Activated CD4-positive, CD25-positive, alpha-beta regulatory T cell treated with anti-CD3 and anti-CD28 coated beads, Interleukin-2, amount 50 U/mL, for 24 hours (primary cell): ENCODE measurements around the gene CCDC188.

Experiments used
- ATAC-seq, 2 donors: fragments of 150-1000 bp; cut with Tn5 transposase; one replicate each; pipeline ENCODE4 v1.10.0; 2021; ENCODE audit warnings: mild to moderate bottlenecking in 1 of 2, moderate library complexity in 1 of 2

CCDC188 gene

GRCh38 chr22:20147237-20147988, 3.4 kb downstream of the CCDC188 start:
- ATAC-seq, result no peak

GRCh38 chr22:20146777-20147176, 4.1 kb downstream of the CCDC188 start:
- no peak for ATAC-seq

GRCh38 chr22:20145832-20146223, 5.0 kb downstream of the CCDC188 start:
- ATAC-seq, result no peak

GRCh38 chr22:20145206-20145831, 5.5 kb downstream of the CCDC188 start:
- no peak for ATAC-seq

DNA sequence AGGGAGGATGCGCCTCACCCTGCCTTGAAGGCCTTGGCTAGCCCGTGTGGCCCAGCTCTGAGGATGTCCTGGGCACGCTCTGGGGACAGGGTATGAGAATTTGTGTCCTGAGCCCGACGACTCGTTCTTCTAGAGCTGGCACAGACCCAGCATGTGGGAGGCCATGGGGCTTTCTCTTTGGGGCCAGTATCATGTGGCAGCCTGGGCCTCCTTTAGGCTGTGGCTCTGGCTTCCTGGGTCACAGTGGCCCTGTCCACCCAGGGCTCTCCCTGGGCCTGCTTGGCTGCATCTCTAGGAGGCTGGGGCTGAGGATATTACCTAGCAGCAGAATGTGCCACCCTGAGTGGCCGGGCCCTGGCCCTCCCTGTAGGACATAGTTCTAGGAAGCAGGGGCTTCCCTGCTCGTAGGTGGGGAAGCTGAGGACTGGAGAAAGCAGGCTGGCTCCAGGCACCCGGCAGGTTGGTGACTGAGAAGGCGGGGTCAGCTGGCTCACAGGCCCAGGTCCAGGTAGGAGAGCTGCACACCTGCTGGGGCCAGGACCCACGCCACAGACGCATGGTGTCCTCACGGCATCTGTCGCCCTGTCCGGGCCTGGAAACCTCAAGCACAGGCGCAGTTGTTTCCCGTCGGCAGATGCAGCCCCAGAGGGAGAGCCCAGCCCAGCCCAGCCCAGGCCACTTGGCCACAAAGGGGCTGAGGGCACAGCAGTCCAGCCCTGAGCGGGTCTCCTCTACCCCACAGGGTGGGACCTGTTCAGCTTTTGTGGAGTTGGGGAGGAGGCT, 6.8 kb downstream of the CCDC188 start:
- ATAC-seq, result no peak

DNA sequence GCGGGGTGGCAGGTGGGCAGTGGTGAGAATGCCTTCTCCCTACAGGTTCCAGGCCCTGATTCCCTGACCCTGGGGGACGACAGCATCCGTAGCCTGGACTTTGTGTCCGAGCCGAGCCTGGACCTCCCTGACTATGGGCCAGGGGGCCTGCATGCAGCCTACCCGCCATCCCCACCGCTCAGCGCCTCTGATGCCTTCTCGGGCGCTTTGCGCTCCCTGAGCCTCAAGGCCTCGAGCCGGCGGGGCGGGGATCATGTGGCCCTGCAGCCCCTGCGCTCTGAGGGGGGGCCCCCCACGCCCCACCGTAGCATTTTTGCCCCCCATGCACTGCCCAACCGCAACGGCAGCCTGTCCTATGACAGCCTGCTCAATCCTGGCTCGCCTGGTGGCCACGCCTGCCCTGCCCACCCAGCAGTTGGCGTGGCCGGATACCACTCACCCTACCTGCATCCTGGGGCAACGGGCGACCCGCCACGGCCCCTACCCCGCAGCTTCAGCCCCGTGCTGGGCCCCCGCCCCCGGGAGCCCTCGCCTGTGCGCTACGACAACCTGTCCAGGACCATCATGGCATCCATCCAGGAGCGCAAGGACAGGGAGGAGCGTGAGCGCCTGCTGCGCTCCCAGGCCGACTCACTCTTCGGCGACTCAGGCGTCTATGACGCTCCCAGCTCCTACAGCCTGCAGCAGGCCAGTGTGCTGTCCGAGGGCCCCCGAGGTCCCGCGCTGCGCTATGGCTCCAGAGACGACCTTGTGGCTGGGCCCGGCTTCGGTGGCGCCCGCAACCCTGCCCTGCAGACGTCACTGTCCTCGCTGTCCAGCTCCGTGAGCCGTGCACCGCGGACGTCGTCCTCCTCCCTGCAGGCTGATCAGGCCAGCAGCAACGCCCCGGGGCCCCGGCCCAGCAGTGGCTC, 7.9 kb downstream of the CCDC188 start:
- no peak for ATAC-seq

DNA sequence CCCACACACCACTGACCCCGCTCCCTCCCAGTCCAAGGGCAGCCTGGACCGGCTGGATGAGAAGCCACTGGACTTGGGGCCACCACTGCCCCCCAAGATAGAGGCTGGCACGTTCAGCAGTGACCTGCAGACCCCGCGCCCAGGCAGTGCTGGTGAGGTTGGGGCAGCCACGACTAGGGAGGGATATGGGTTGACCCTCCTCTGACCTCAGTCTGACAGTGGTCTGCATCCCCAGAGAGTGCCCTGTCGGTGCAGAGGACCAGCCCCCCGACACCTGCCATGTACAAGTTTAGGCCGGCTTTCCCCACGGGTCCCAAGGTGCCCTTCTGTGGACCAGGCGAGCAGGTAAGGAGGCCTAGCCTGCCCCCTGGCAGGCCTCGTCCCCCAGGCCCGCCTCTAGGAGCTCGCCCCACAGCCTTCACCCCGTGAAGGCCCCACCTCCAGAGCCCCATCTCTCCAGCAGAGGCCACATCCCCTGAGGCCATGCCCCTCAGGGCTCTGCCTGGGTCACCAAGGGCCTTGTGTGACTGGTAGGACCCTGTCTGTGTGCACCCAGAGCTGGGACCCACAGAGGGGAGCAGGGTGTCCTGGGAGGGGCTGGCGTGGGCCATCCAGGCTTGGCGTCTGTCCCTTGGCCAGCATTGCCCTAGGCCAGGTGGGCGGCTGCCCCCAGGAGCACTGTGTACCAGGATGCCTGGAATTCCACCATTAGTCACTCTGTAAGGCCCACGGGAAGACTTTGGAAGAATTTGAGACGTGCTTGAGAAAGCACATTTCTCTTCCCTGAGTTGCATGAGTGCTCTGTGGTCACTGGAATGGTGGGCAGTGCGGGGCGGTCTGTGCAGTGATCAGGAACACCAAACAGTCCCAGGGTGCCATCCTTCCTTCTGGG, 9.4 kb downstream of the CCDC188 start:
- ATAC-seq, result no peak

DNA sequence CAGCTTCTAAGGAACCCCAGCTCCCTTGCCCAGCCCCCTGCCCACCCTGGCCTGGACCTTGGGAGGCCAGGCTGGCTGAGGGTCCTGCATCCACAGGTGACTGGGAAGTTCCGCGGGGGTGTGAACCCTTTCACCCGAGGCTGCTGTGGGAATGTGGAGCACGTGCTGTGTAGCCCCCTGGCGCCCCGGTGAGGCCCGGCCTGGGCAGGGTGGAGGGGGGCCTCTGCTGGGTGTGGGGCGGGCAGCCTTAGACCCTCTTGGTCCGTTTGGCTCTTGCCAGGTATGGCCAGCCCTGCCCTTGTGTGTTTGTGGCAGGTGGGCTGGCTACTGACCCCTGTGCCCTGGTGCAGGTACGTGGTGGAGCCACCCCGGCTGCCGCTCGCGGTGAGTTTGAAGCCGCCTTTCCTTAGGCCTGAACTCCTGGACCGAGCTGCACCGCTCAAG, 10.3 kb downstream of the CCDC188 start:
- no peak for ATAC-seq

GRCh38 chr22:20140107-20140445, 10.8 kb downstream of the CCDC188 start:
- ATAC-seq, result no peak

DNA sequence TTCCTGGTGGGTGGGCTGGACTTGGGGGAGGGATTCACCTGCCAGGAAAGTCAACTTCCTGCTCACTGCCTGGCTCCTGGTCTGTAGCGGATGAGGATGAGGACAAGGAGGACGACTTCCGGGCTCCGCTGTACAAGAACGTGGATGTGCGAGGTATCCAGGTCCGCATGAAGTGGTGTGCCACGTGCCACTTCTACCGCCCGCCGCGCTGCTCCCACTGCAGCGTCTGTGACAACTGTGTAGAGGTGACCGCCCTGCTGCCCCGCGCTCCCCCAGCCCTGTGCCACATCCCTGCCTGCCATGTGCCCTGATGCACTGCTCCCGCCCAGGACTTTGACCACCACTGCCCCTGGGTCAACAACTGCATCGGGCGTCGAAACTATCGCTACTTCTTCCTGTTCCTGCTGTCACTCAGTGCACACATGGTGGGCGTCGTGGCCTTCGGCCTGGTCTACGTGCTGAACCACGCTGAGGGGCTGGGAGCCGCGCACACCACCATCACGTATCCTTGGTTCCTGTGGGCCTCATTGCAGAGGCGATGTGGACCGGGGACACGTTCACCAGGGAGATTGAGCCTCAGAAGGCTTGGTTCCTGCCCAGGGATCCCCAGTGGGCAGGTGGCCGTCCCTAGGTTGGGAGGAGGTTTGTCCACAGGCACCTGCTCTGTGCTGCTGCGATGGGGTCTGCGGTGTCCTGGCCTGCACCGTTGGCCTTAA, 11.3 kb downstream of the CCDC188 start:
- ATAC-seq, result no peak

DNA sequence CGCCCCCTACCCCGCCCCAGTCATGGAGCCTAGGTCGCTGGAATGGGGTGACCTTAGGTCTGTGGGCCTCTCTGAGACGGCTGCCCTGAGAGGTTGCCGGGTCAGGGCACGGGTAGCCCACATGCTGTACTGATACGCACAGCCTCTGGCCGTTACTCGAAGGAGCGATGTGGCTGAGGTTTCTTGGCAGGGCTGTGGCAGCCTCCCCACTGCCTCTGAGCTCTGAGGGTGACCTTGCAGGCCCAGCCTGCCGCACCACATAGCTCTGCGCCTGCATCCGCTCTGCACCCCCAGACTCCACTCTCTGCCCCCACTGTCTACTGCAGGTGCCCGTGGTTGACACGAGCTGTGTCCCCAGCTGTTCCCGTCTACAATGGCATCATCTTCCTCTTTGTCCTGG, 12.0 kb downstream of the CCDC188 start:
- no peak for ATAC-seq

DNA sequence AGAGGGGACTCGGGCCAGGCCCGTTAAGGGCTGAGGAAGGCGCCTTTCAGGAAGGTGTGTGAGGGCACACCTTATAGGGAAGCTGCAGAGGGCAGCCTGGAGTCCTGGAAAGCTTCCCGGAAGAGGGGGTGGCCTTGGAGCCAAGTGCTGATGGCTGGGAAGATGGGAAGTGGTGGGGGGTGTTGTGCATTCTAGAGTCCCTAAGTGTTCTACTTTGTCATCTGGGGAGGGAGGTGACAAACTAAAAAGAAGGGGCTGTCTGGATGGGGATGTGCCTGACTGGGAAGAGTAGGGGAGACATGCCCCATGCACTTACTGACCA, 12.5 kb downstream of the CCDC188 start:
- ATAC-seq, result no peak

GRCh38 chr22:20137671-20138416, 13.0 kb downstream of the CCDC188 start:
- ATAC-seq, result no peak

DNA sequence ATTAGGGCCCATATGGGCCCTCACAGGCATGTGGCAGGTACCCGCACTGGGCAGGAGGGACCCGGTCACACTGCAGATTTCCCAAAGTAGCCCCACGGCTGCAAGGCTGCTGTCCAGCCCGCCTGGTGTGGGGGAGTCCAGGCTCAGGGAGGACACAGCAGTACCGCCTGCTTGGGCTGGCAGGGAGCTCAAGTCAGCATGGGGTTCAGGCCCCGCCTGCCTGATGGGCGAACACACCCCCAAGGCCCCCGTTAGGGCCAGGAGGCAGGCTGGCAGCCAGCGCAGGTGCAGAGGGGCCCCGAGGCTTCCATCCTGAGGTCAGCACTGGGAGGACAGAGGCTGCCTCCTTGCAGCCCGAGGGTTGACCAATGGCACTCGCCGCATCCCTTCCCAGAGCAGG, 13.7 kb downstream of the CCDC188 start:
- no peak for ATAC-seq

- no peak for ATAC-seq
Observed at GRCh38 chr22:20136603-20136873, 14.3 kb downstream of the CCDC188 start.

DNA sequence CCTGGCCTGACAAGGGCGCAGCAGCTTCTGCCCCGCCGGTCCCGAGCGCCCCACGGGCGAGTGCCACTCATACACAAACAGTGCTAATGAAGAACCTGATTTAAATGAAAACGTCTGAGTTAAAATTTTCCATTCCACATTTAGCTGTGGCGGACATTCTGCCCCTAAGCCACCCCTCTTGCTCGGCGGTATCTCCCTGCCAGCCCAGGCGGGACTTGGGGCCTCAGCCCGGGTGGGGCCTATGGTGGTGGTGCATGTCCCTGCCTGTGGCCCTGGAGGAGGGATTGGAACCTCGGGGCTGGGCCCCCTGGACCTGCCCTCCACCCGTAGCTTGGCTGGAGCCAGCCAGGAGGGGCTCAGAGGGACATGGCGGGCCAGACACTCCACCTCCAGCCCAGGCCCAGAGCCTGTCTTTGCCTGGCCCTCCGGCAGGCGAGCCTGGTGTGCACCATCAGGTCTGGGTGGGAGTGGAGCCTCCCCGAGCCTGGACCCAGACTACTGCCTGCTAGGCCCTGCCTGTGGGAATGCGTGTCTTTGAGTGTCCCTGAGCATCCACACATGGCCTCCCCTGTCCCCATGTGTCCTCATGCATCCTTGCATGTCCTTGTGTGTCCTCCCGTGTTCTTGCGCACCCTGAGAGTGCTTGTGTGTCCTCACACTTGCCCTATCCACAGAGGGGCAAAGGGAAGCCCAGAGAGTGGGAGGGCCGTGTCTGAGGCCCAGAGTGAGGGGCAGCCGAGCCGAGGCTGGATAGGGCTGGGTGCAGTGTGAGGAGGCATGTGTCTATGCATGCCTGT, 14.9 kb downstream of the CCDC188 start:
- ATAC-seq, result no peak

DNA sequence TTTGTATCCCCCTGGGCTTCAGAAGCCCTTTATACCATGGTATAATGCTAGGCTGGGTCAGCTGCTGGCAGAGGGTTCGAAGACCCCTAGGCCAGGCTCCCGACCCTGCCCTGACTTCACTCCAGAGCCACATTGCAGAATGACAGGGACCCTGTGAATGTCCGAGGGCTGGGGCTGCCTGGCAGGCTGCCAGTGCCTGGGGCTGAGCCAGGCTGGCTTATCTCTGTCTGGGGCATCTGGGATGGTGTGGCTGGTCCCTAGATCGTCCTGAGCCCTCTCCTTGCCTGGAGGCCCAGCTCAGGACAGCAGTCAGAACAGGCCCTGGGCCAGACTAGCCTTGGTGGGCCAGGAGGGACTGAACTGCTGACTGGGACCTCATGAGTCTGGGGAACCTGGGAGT, 15.6 kb downstream of the CCDC188 start:
- ATAC-seq, result no peak

GRCh38 chr22:20133930-20134549, 16.8 kb downstream of the CCDC188 start:
- no peak for ATAC-seq

GRCh38 chr22:20132686-20133246, 18.1 kb downstream of the CCDC188 start:
- no peak for ATAC-seq
